ENCODE results near the gene KRTAP17-1.
"Not testable (repeated sequence)": the region's sequence is repeated elsewhere in the genome, so short reads cannot be mapped to it uniquely, and the experiment has no call there.

The KRTAP17-1 gene

DNA sequence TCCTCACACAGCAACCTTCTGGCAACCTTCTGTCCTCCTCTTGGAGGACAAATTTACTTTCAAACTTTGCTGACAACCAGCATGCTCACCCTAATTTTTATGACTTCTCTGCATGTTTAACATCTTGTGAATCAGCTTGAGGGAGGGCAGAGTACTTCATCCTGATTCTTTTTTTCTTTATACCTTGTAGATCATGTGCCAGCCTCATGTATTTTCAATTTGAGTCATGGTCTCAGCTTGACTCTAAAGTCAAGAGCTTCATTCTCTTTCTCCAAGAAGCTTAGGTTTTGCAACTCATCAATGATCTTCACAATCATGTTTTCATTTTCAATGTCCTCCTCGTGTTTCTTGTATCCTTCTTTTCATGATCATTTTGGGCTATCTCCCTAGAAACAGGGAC, 43.7 kb downstream of the KRTAP17-1 start:
- in situ Hi-C loops (cut with MboI; ENCODE audit: low pct_unique_long_range_greater_than_20kb, low sequenced_read_pairs), result no loop called here
- no peak for DNase-seq

GRCh38 chr17:41271323-41271722, 44.2 kb downstream of the KRTAP17-1 start:
- in situ Hi-C loops (cut with MboI; ENCODE audit: low pct_unique_long_range_greater_than_20kb, low sequenced_read_pairs), result not testable (repeated sequence)

GRCh38 chr17:41267711-41268110, 47.8 kb downstream of the KRTAP17-1 start:
- no peak for DNase-seq
- in situ Hi-C loops (cut with MboI; ENCODE audit: low pct_unique_long_range_greater_than_20kb, low sequenced_read_pairs), result no loop called here

More at GRCh38 chr17:41271323-41271722, 44.2 kb downstream of the KRTAP17-1 start:
- not testable (repeated sequence) for DNase-seq

GRCh38 chr17:41265078-41265477, 50.4 kb downstream of the KRTAP17-1 start, which contains the start of gene KRTAP9-6:
KRTAP9-6 (plus strand) TSS chr17:41265378; CDS start chr17:41265378, 0 bp downstream.
- DNase-seq, result no peak
- in situ Hi-C loops (cut with MboI; ENCODE audit: low pct_unique_long_range_greater_than_20kb, low sequenced_read_pairs), result no loop called here

Data from KBM-7 (cell line).